Epithelial cell of esophagus (primary cell): ENCODE measurements around the gene NME1.

ENCODE experiments used
- DNase-seq: peaks from one replicate; pipeline ENCODE4 v3.0.0; 2010; ENCODE audit warnings: low read depth
- H3K4me3 ChIP-seq: 2 replicates; pipeline ENCODE4 v1.5.1; 2011; ENCODE audit warnings: mild to moderate bottlenecking, low read length, control low read depth
- TF ChIP-seq, protein P1 (sequence below): IDR thresholded peaks from 2 replicates; pipeline ENCODE4 v1.5.1; 2011; ENCODE audit warnings: low read depth, mild to moderate bottlenecking, low read length, control low read depth, inconsistent platforms; ENCODE audit not compliant: insufficient read depth; ENCODE audit errors: missing control alignments

NME1 gene

DNA sequence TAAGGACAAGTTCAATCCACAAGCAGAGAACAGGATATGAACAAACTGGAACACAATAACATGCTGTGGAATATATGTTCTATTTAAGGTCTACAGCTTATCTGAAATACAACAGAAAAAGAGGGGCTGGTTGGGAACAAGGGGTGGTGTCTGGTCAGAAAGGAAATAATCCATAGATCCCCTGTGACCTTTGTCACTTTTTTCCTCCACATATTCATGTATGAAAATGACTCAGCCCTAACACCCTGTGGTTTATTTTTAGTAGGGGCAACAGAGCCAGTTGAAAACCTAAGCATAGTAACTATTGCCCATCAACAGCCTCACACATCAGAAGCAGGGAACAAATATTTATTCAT lies 20.4 kb upstream of the NME1 start:
- DNase-seq = no peak
- TF ChIP-seq, protein P1, sequence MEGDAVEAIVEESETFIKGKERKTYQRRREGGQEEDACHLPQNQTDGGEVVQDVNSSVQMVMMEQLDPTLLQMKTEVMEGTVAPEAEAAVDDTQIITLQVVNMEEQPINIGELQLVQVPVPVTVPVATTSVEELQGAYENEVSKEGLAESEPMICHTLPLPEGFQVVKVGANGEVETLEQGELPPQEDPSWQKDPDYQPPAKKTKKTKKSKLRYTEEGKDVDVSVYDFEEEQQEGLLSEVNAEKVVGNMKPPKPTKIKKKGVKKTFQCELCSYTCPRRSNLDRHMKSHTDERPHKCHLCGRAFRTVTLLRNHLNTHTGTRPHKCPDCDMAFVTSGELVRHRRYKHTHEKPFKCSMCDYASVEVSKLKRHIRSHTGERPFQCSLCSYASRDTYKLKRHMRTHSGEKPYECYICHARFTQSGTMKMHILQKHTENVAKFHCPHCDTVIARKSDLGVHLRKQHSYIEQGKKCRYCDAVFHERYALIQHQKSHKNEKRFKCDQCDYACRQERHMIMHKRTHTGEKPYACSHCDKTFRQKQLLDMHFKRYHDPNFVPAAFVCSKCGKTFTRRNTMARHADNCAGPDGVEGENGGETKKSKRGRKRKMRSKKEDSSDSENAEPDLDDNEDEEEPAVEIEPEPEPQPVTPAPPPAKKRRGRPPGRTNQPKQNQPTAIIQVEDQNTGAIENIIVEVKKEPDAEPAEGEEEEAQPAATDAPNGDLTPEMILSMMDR = no peak
- no peak overlapping the region for H3K4me3 ChIP-seq

DNA sequence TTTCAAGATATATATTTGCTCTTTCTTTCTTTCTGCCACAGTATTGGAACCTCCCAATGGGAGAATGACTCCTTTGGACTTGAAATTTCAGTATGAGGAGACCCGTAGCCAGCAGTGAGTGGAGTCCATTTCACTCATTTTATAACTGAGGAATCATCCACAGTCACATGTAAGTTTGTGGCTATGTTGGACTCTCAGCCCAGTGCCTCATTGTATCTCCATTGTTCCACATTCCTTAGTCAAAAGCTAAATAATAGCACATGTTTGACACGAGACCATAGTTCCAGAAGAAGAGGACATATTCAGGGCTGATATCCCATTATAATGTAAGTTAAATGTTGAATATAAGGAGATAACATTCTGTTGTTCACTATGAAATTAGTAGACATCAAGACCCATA lies 20.0 kb upstream of the NME1 start:
- TF ChIP-seq, protein P1 = no peak
- H3K4me3 ChIP-seq = no peak overlapping the region
- DNase-seq = no peak

DNA sequence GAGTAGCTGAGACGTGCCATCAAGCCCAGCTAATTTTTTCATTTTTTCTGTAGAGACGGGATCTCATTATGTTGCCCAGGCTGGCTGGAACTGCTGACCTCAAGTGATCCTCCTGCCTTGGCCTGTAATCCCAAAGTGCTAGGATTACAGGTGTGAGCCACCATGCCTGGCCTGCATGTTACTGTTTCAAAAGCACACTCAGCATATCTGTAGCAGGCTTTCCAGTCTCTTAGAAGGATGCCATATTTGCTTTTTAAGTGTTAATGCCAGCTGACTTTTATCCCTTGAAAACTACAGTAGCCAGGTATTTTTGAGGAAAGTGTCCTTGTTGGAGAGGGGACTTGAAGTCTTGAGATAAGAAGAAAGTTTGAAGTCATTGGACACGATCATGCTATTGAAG lies 17.4 kb upstream of the NME1 start:
- TF ChIP-seq, protein P1 = no peak
- no peak for DNase-seq
- no peak overlapping the region for H3K4me3 ChIP-seq

DNA sequence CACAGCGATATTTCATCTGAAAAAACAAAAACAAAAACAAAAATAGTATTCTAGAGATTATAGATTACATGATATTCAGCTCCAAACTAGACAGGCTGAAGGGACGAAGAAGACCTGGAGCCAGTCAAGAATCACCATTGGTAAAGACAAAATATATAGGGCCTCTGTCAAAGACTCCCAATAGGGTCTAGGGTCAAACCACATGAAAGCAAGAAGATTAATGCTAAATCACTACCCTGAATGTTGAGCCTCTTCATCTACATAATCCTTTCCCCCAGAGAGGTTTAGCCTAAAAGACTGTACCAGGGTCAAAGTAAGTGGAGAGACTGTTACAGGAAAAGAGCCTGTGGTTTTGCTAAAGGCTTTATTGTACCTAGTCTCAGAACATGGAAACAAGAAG lies 10.8 kb upstream of the NME1 start:
- DNase-seq = no peak
- TF ChIP-seq, protein P1 = no peak
- H3K4me3 ChIP-seq = no peak overlapping the region

DNA sequence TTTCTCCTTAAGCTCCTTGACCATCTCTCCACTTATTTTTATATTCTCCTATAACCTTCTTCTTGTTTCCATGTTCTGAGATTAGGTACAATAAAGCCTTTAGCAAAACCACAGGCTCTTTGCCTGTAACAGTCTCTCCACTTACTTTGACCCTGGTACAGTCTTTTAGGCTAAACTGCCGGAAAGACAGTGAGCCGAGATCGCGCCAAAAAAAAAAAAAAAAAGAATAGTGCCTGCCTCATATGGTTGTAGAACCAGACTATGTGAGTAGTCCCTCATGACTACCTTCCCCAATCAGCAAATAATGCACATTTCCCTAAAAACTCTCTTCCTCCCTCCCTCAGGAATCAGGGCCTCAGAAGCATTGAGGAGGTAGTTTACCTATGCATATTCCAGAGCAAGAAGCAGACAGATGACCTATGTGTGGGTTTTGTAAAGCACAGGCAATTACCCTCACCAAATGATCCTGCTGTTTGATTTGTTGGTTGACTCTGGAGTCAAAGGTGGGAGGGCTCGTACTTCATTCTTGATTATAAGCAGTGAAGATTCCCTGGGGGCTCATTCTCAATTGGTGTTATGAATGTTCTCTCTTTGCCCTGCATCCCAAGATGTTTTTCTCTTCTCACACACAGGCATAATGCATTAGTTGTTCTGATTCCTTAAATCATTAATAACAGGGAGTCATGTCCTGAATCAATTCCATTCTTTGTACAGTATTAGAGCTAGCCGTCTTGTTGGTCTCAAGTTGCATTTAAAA lies 8.9 kb upstream of the NME1 start:
- TF ChIP-seq, protein P1 = no peak
- DNase-seq = no peak
- H3K4me3 ChIP-seq = no peak overlapping the region

DNA sequence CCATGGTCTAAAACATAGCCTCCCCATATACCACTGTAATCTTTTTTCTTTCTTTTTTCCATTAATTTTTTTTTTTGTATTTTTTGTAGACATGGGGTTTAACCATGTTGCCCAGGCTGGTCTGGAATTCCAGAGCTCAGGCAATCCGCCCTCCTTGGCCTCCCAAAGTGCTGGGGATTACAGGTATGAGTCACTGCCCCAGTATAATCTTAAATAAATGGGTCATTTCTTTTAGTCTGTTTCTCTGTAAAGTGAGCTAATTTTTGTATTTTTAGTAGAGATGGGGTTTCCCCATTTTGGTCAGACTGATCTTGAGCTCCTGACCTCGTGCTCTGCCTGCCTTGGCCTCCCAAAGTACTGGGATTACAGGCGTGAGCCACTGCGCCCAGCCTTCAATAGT lies 5.7 kb upstream of the NME1 start:
- TF ChIP-seq, protein P1 = no peak
- no peak for DNase-seq
- no peak overlapping the region for H3K4me3 ChIP-seq

DNA sequence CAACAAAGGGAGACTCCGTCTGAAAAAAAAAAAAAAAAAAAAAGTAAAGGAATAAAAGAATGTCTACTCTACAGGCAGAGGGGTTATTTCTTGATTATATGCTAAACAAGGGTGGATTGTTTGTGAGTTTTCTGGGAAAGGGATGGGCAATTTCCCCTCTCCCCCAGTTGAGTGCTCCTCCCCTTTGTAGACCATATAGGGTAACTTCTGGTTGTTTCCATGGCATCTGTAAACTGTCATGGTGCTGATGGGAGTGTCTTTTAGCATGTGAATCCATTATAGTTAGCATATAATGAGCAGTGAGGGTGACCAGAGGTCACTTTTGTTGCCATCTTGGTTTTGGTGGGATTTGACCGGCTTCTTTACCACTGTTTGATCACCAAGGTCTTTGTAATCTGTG lies 4.2 kb upstream of the NME1 start:
- no peak for DNase-seq
- no peak overlapping the region for H3K4me3 ChIP-seq
- TF ChIP-seq, protein P1 = no peak
